Prostate gland (tissue), 2 donors: ENCODE data around the gene LRRN3.

Source experiments
- CTCF ChIP-seq, 4 experiments: fragments of 200-600 bp in 2 of 4; fragments of 450-650 bp in 2 of 4; sonication (generic) in 2 of 4; IDR thresholded peaks; 1 replicate in 3 of 4; 2 replicates in 1 of 4; pipeline ENCODE4 v1.5.1; 2016 to 2019; ENCODE audit warnings: antibody characterized with exemption in 4 of 4, mild to moderate bottlenecking in 2 of 4, moderate library complexity in 2 of 4
- POLR2A ChIP-seq: fragments of 450-650 bp; IDR thresholded peaks from one replicate; pipeline ENCODE4 v1.6.1; 2016; ENCODE audit warnings: antibody characterized with exemption, mild to moderate bottlenecking
- POLR2AphosphoS5 ChIP-seq: sonication (generic); formaldehyde crosslinking; IDR thresholded peaks from one replicate; pipeline ENCODE4 v1.6.1; 2017; ENCODE audit warnings: antibody characterized with exemption

GRCh38 chr7:111150709-111151108, 59.8 kb downstream of the LRRN3 start:
- TF ChIP-seq CTCF (IDR thresholded peaks at IDR 0.05) (no peak), POLR2AphosphoS5 (no peak), POLR2A (no peak)
